EH (cell line): ENCODE measurements around the gene SNTG2.

ENCODE experiments used
- DNase-seq: peaks from one replicate; pipeline ENCODE4 v3.0.0-alpha.2; 2015; ENCODE audit warnings: low read depth

The SNTG2 gene

GRCh38 chr2:1318366-1319009 is 367.8 kb downstream of the SNTG2 start:
- DNase-seq: no peak

GRCh38 chr2:1319393-1319792 is 368.7 kb downstream of the SNTG2 start:
- DNase-seq: no peak

- DNase-seq: no peak
Observed at GRCh38 chr2:1321321-1321720, 370.7 kb downstream of the SNTG2 start.

- DNase-seq: no peak
Observed at GRCh38 chr2:1324884-1325283, 374.2 kb downstream of the SNTG2 start.

GRCh38 chr2:1328684-1329083 is 378.0 kb downstream of the SNTG2 start:
- DNase-seq: no peak

- no peak for DNase-seq
Observed at GRCh38 chr2:1339388-1340140, 388.9 kb downstream of the SNTG2 start.

- no peak for DNase-seq
Observed at GRCh38 chr2:1340141-1340512, 389.5 kb downstream of the SNTG2 start.

- DNase-seq: no peak
Observed at GRCh38 chr2:1341404-1342120, 390.9 kb downstream of the SNTG2 start.

GRCh38 chr2:1348789-1349188 is 398.1 kb downstream of the SNTG2 start:
- no peak for DNase-seq

GRCh38 chr2:1350111-1350510 is 399.5 kb downstream of the SNTG2 start:
- no peak for DNase-seq

- DNase-seq: no peak
Observed at GRCh38 chr2:1353124-1353523, 402.5 kb downstream of the SNTG2 start.

- DNase-seq: no peak
Observed at GRCh38 chr2:1353543-1353942, 402.9 kb downstream of the SNTG2 start.

- DNase-seq: no peak
Observed at GRCh38 chr2:1360144-1360543, 409.5 kb downstream of the SNTG2 start.

GRCh38 chr2:1360557-1361250 is 410.1 kb downstream of the SNTG2 start:
- no peak for DNase-seq

- no peak for DNase-seq
Observed at GRCh38 chr2:1363367-1363766, 412.7 kb downstream of the SNTG2 start.

GRCh38 chr2:1366546-1367134 is 416.0 kb downstream of the SNTG2 start:
- DNase-seq: no peak

- no peak for DNase-seq
Observed at GRCh38 chr2:1367601-1368000, 417.0 kb downstream of the SNTG2 start.

GRCh38 chr2:1369905-1370304 is 419.3 kb downstream of the SNTG2 start:
- no peak for DNase-seq

GRCh38 chr2:1370461-1370860 is 419.8 kb downstream of the SNTG2 start:
- DNase-seq: no peak

GRCh38 chr2:1371082-1371481 is 420.4 kb downstream of the SNTG2 start:
- DNase-seq: no peak

- DNase-seq: no peak
Observed at GRCh38 chr2:1373830-1374229, 423.2 kb downstream of the SNTG2 start.

GRCh38 chr2:1374287-1374686 is 423.6 kb downstream of the SNTG2 start:
- no peak for DNase-seq
